Endothelial cell (in vitro differentiated cells): ENCODE measurements around the gene ZMIZ1. TPM values are rescaled to one million over a fixed set of nuclear protein-coding genes. Genes with fewer than 3 reads are reported as not detected.

Experiments used
- DNase-seq: peaks from one replicate; pipeline ENCODE4 v3.0.0; 2021; ENCODE audit warnings: low spot score
- H3K27ac Mint-ChIP-seq: one replicate; pipeline ENCODE4 v1.8.0; 2021; ENCODE audit warnings: mixed read lengths, inconsistent platforms; ENCODE audit not compliant: unreplicated experiment
- H3K27me3 Mint-ChIP-seq: one replicate; pipeline ENCODE4 v1.8.0; 2021; ENCODE audit warnings: mild to moderate bottlenecking, moderate library complexity, mixed read lengths, inconsistent platforms; ENCODE audit not compliant: unreplicated experiment
- H3K36me3 Mint-ChIP-seq: one replicate; pipeline ENCODE4 v1.8.0; 2021; ENCODE audit warnings: mild to moderate bottlenecking, low read depth, mixed read lengths, inconsistent platforms; ENCODE audit not compliant: unreplicated experiment
- H3K4me1 Mint-ChIP-seq: one replicate; pipeline ENCODE4 v1.8.0; 2021; ENCODE audit warnings: mild to moderate bottlenecking, mixed read lengths, inconsistent platforms; ENCODE audit not compliant: unreplicated experiment
- H3K4me3 Mint-ChIP-seq: one replicate; pipeline ENCODE4 v1.8.0; 2021; ENCODE audit warnings: mild to moderate bottlenecking, mixed read lengths, inconsistent platforms; ENCODE audit not compliant: unreplicated experiment
- H3K9me3 Mint-ChIP-seq: one replicate; pipeline ENCODE4 v1.8.0; 2021; ENCODE audit warnings: mixed read lengths, inconsistent platforms; ENCODE audit not compliant: unreplicated experiment
- total RNA-seq: library from RNA; stranded (reverse); fragmentation: NEBNext Ultra II Directional; extraction: Animal tissue kit (Norgen Biotek cat#: 25700); gene quantifications from one replicate; pipeline ENCODE4 v1.2.1, GENCODE V29; 2021; ENCODE audit not compliant: unreplicated experiment
- TF ChIP-seq, protein P1 (sequence below): fragments of 200-600 bp; sonication (generic); IDR thresholded peaks from one replicate; pipeline ENCODE4 v1.5.0; 2021; ENCODE audit warnings: antibody characterized with exemption; ENCODE audit not compliant: unreplicated experiment

Gene ZMIZ1
- total RNA-seq, 1 donor from 2014 or later: 102 TPM

GRCh38 chr10:79285315-79286197 is 216.8 kb downstream of the ZMIZ1 start:
- Mint-ChIP-seq H3K4me3 (peak overlapping the region; percentile 71), H3K27ac (peak overlapping the region; percentile 66), H3K4me1 (peaks cover 28% of the 10 kb centered on the region), H3K36me3 (peaks cover 53% of the 10 kb centered on the region), H3K27me3 (peaks cover 13% of the 10 kb centered on the region), H3K9me3 (no peaks in the 10 kb centered on the region)
- TF ChIP-seq, protein P1, sequence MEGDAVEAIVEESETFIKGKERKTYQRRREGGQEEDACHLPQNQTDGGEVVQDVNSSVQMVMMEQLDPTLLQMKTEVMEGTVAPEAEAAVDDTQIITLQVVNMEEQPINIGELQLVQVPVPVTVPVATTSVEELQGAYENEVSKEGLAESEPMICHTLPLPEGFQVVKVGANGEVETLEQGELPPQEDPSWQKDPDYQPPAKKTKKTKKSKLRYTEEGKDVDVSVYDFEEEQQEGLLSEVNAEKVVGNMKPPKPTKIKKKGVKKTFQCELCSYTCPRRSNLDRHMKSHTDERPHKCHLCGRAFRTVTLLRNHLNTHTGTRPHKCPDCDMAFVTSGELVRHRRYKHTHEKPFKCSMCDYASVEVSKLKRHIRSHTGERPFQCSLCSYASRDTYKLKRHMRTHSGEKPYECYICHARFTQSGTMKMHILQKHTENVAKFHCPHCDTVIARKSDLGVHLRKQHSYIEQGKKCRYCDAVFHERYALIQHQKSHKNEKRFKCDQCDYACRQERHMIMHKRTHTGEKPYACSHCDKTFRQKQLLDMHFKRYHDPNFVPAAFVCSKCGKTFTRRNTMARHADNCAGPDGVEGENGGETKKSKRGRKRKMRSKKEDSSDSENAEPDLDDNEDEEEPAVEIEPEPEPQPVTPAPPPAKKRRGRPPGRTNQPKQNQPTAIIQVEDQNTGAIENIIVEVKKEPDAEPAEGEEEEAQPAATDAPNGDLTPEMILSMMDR: no peak
- DNase-seq: no peak

- H3K36me3 Mint-ChIP-seq: peaks cover 44% of the 10 kb centered on the region
These were observed 217.7 kb downstream of the ZMIZ1 start for GRCh38 chr10:79286318-79286951.

GRCh38 chr10:79287973-79288723 is 219.4 kb downstream of the ZMIZ1 start:
- Mint-ChIP-seq H3K36me3 (peaks cover 35% of the 10 kb centered on the region), H3K4me3 (no peak overlapping the region), H3K4me1 (peaks cover 28% of the 10 kb centered on the region), H3K9me3 (no peaks in the 10 kb centered on the region), H3K27me3 (peaks cover 12% of the 10 kb centered on the region), H3K27ac (peak overlapping the region; percentile 11)
- TF ChIP-seq, protein P1: no peak
- DNase-seq: no peak

More at GRCh38 chr10:79286318-79286951, 217.7 kb downstream of the ZMIZ1 start:
- Mint-ChIP-seq H3K4me3 (no peak overlapping the region), H3K4me1 (peaks cover 28% of the 10 kb centered on the region), H3K27ac (no peak overlapping the region), H3K9me3 (no peaks in the 10 kb centered on the region), H3K27me3 (peaks cover 10% of the 10 kb centered on the region)
- TF ChIP-seq, protein P1: no peak
- DNase-seq: no peak

GRCh38 chr10:79289801-79290200 is 221.0 kb downstream of the ZMIZ1 start:
- DNase-seq: no peak
- no peaks in the 10 kb centered on the region for H3K9me3 Mint-ChIP-seq
- H3K27ac Mint-ChIP-seq: peak overlapping the region; percentile 57
- TF ChIP-seq, protein P1: no peak
- H3K27me3 Mint-ChIP-seq: peaks cover 14% of the 10 kb centered on the region
- peak overlapping the region; percentile 76 for H3K4me3 Mint-ChIP-seq
- peaks cover 28% of the 10 kb centered on the region for H3K4me1 Mint-ChIP-seq
- peaks cover 40% of the 10 kb centered on the region for H3K36me3 Mint-ChIP-seq
